ENCODE data around the gene CYP4A11.
"Not testable (repeated sequence)": the region's sequence is repeated elsewhere in the genome, so short reads cannot be mapped to it uniquely, and the experiment has no call there.

The CYP4A11 gene

GRCh38 chr1:46941135-46941694, at the start of gene CYP4A11:
Gene CYP4A11 (minus strand): TSS chr1:46941476. CDS start chr1:46941433, 43 bp downstream.
- no peak within 1 kb of the TSS for H3K4me3 ChIP-seq (ENCODE audit: low read depth in 1 of 2, low read length in 2 of 2)
- no peak within 1 kb of the TSS for H2AFZ ChIP-seq (ENCODE audit: low read depth, low read length)
- H3K9me3 ChIP-seq (ENCODE audit: insufficient read depth, low read length, severe bottlenecking), result no peaks in the 10 kb centered on the region
- H3K79me2 ChIP-seq (ENCODE audit: insufficient read depth, low read length), result no peaks in the 10 kb centered on the region
- no peaks in the 10 kb centered on the region for H4K20me1 ChIP-seq (ENCODE audit: insufficient read depth, low read length)
- H3K9ac ChIP-seq (ENCODE audit: low read depth, low read length), result no peak within 1 kb of the TSS
- H3K36me3 ChIP-seq (ENCODE audit: insufficient read depth, low read length), result no peaks in the 10 kb centered on the region
- H3K27ac ChIP-seq (ENCODE audit: low read length), result no peak within 1 kb of the TSS
- TF ChIP-seq CTCF (IDR thresholded peaks at IDR 0.05; ENCODE audit: borderline replicate concordance, extremely low read depth, low read length, poor library complexity, severe bottlenecking) (no peak), EZH2 (IDR thresholded peaks at IDR 0.05; ENCODE audit: borderline replicate concordance, low read depth, low read length, severe bottlenecking) (no peak)
- no peak for ATAC-seq (ENCODE audit: insufficient read depth, low read depth)
- no peak for DNase-seq
- H3K4me2 ChIP-seq (ENCODE audit: insufficient read depth, low read length), result no peak within 1 kb of the TSS
- H3K27me3 ChIP-seq (ENCODE audit: insufficient read depth, low read length, poor library complexity), result peaks cover 7% of the 10 kb centered on the region
- H3K4me1 ChIP-seq (ENCODE audit: insufficient read depth, low read length), result no peaks in the 10 kb centered on the region

- DNase-seq; ATAC-seq (ENCODE audit: insufficient read depth, low read depth); H3K36me3 ChIP-seq (ENCODE audit: insufficient read depth, low read length): not testable (repeated sequence)
Measured at GRCh38 chr1:46990541-46990940, 49.3 kb upstream of the CYP4A11 start.

GRCh38 chr1:46983830-46984586, 42.7 kb upstream of the CYP4A11 start:
- no peak for DNase-seq
- no peaks in the 10 kb centered on the region for H3K9me3 ChIP-seq (ENCODE audit: insufficient read depth, low read length, severe bottlenecking)
- no peak overlapping the region for H3K4me3 ChIP-seq (ENCODE audit: low read depth in 1 of 2, low read length in 2 of 2)
- no peak overlapping the region for H2AFZ ChIP-seq (ENCODE audit: low read depth, low read length)
- TF ChIP-seq CTCF (IDR thresholded peaks at IDR 0.05; ENCODE audit: borderline replicate concordance, extremely low read depth, low read length, poor library complexity, severe bottlenecking) (no peak), EZH2 (IDR thresholded peaks at IDR 0.05; ENCODE audit: borderline replicate concordance, low read depth, low read length, severe bottlenecking) (no peak)
- H3K9ac ChIP-seq (ENCODE audit: low read depth, low read length), result no peak overlapping the region
- no peak overlapping the region for H3K27ac ChIP-seq (ENCODE audit: low read length)
- no peaks in the 10 kb centered on the region for H3K36me3 ChIP-seq (ENCODE audit: insufficient read depth, low read length)
- no peaks in the 10 kb centered on the region for H3K79me2 ChIP-seq (ENCODE audit: insufficient read depth, low read length)
- H4K20me1 ChIP-seq (ENCODE audit: insufficient read depth, low read length), result no peaks in the 10 kb centered on the region
- H3K4me1 ChIP-seq (ENCODE audit: insufficient read depth, low read length), result no peaks in the 10 kb centered on the region
- no peak overlapping the region for H3K4me2 ChIP-seq (ENCODE audit: insufficient read depth, low read length)
- peaks cover 3% of the 10 kb centered on the region for H3K27me3 ChIP-seq (ENCODE audit: insufficient read depth, low read length, poor library complexity)
- ATAC-seq (ENCODE audit: insufficient read depth, low read depth), result no peak

More at GRCh38 chr1:46990541-46990940, 49.3 kb upstream of the CYP4A11 start:
- not testable (repeated sequence) for H3K27me3 ChIP-seq (ENCODE audit: insufficient read depth, low read length, poor library complexity); H3K4me2 ChIP-seq (ENCODE audit: insufficient read depth, low read length); H2AFZ ChIP-seq (ENCODE audit: low read depth, low read length); H3K27ac ChIP-seq (ENCODE audit: low read length); H3K9ac ChIP-seq (ENCODE audit: low read depth, low read length); H3K4me1 ChIP-seq (ENCODE audit: insufficient read depth, low read length); H3K79me2 ChIP-seq (ENCODE audit: insufficient read depth, low read length); H4K20me1 ChIP-seq (ENCODE audit: insufficient read depth, low read length); H3K9me3 ChIP-seq (ENCODE audit: insufficient read depth, low read length, severe bottlenecking); H3K4me3 ChIP-seq (ENCODE audit: low read depth in 1 of 2, low read length in 2 of 2)

- DNase-seq, result no peak
- no peak overlapping the region for H2AFZ ChIP-seq (ENCODE audit: low read depth, low read length)
- no peak overlapping the region for H3K4me3 ChIP-seq (ENCODE audit: low read depth in 1 of 2, low read length in 2 of 2)
- H3K4me2 ChIP-seq (ENCODE audit: insufficient read depth, low read length), result no peak overlapping the region
- H3K9me3 ChIP-seq (ENCODE audit: insufficient read depth, low read length, severe bottlenecking), result no peaks in the 10 kb centered on the region
- H3K36me3 ChIP-seq (ENCODE audit: insufficient read depth, low read length), result no peaks in the 10 kb centered on the region
- H3K27me3 ChIP-seq (ENCODE audit: insufficient read depth, low read length, poor library complexity), result peaks cover 3% of the 10 kb centered on the region
- no peak overlapping the region for H3K9ac ChIP-seq (ENCODE audit: low read depth, low read length)
- no peak for ATAC-seq (ENCODE audit: insufficient read depth, low read depth)
- no peak for TF ChIP-seq EZH2 (IDR thresholded peaks at IDR 0.05; ENCODE audit: borderline replicate concordance, low read depth, low read length, severe bottlenecking)
- no peak for TF ChIP-seq CTCF (IDR thresholded peaks at IDR 0.05; ENCODE audit: borderline replicate concordance, extremely low read depth, low read length, poor library complexity, severe bottlenecking)
- no peaks in the 10 kb centered on the region for H3K79me2 ChIP-seq (ENCODE audit: insufficient read depth, low read length)
- H3K27ac ChIP-seq (ENCODE audit: low read length), result no peak overlapping the region
- H3K4me1 ChIP-seq (ENCODE audit: insufficient read depth, low read length), result no peaks in the 10 kb centered on the region
- no peaks in the 10 kb centered on the region for H4K20me1 ChIP-seq (ENCODE audit: insufficient read depth, low read length)
Measured at GRCh38 chr1:46983166-46983829, 42.0 kb upstream of the CYP4A11 start.

Measured in DND-41 (cell line).